Epithelial cell of prostate (primary cell): Measurements from ENCODE around the gene COL11A2.

Experiments used
- DNase-seq: peaks from one replicate; pipeline ENCODE4 v3.0.0-alpha.2; 2011; ENCODE audit warnings: low read depth, low spot score
- H3K27ac ChIP-seq: fragments of 450-650 bp; 2 replicates; pipeline ENCODE4 v1.5.1; 2017; ENCODE audit warnings: mild to moderate bottlenecking

Gene COL11A2

GRCh38 chr6:33194431-33194979, 2.2 kb upstream of the COL11A2 start:
- no peak overlapping the region for H3K27ac ChIP-seq
- DNase-seq: no peak

GRCh38 chr6:33193619-33194018, 1.4 kb upstream of the COL11A2 start:
- H3K27ac ChIP-seq: no peak overlapping the region

GRCh38 chr6:33192671-33193602, 670 bp upstream of the COL11A2 start:
- no peak for DNase-seq
- H3K27ac ChIP-seq: no peak overlapping the region

More at GRCh38 chr6:33193619-33194018, 1.4 kb upstream of the COL11A2 start:
- no peak for DNase-seq

GRCh38 chr6:33191383-33192104, 723 bp downstream of the COL11A2 start:
- no peak overlapping the region for H3K27ac ChIP-seq
- DNase-seq: no peak

GRCh38 chr6:33190504-33191107, 1.7 kb downstream of the COL11A2 start:
- DNase-seq: no peak
- no peak overlapping the region for H3K27ac ChIP-seq

- no peak overlapping the region for H3K27ac ChIP-seq
- no peak for DNase-seq
These were observed 2.4 kb downstream of the COL11A2 start for GRCh38 chr6:33189625-33190448.

- no peak for DNase-seq
- no peak overlapping the region for H3K27ac ChIP-seq
These were observed 3.1 kb downstream of the COL11A2 start for GRCh38 chr6:33189164-33189563.

- no peak overlapping the region for H3K27ac ChIP-seq
- no peak for DNase-seq
These were observed 4.5 kb downstream of the COL11A2 start for GRCh38 chr6:33187809-33188208.

- H3K27ac ChIP-seq: no peak overlapping the region
- DNase-seq: no peak
These were observed 6.5 kb downstream of the COL11A2 start for GRCh38 chr6:33185654-33186187.

GRCh38 chr6:33185190-33185589, 7.1 kb downstream of the COL11A2 start:
- no peak for DNase-seq
- H3K27ac ChIP-seq: no peak overlapping the region

- no peak overlapping the region for H3K27ac ChIP-seq
- no peak for DNase-seq
These were observed 9.1 kb downstream of the COL11A2 start for GRCh38 chr6:33183071-33183683.

GRCh38 chr6:33181141-33181540, 11.1 kb downstream of the COL11A2 start:
- no peak overlapping the region for H3K27ac ChIP-seq
- DNase-seq: no peak

- DNase-seq: no peak
- H3K27ac ChIP-seq: no peak overlapping the region
These were observed 13.4 kb downstream of the COL11A2 start for GRCh38 chr6:33178755-33179475.

- no peak for DNase-seq
- no peak overlapping the region for H3K27ac ChIP-seq
These were observed 14.5 kb downstream of the COL11A2 start for GRCh38 chr6:33177552-33178446.

GRCh38 chr6:33176906-33177305, 15.4 kb downstream of the COL11A2 start:
- DNase-seq: no peak
- H3K27ac ChIP-seq: no peak overlapping the region

GRCh38 chr6:33175436-33176069, 16.7 kb downstream of the COL11A2 start:
- H3K27ac ChIP-seq: no peak overlapping the region
- DNase-seq: no peak

- H3K27ac ChIP-seq: no peak overlapping the region
- DNase-seq: no peak
These were observed 17.5 kb downstream of the COL11A2 start for GRCh38 chr6:33174784-33175183.
